Mucosa of rectum (tissue), 2 donors: Measurements from ENCODE around the gene CLSTN2.

ENCODE experiments used
- H3K27ac ChIP-seq, 2 donors: one replicate each; pipeline ENCODE4 v1.7.0; 2013; ENCODE audit warnings: inconsistent platforms in 2 of 2, low read depth in 2 of 2, low read length in 2 of 2
- H3K27me3 ChIP-seq, 2 donors: one replicate each; pipeline ENCODE4 v1.7.0; 2013; ENCODE audit warnings: low read length in 2 of 2; ENCODE audit not compliant: control insufficient read depth in 2 of 2, insufficient read depth in 2 of 2
- H3K36me3 ChIP-seq, 2 donors: one replicate each; pipeline ENCODE4 v1.7.0; 2013; ENCODE audit warnings: low read length in 2 of 2; ENCODE audit not compliant: control insufficient read depth in 2 of 2, insufficient read depth in 2 of 2
- H3K4me1 ChIP-seq, 2 donors: one replicate each; pipeline ENCODE4 v1.7.0; 2013; ENCODE audit warnings: low read length in 2 of 2, mild to moderate bottlenecking in 1 of 2; ENCODE audit not compliant: control insufficient read depth in 2 of 2, insufficient read depth in 2 of 2
- H3K4me3 ChIP-seq, 2 donors: one replicate each; pipeline ENCODE4 v1.7.0; 2013; ENCODE audit warnings: low read length in 2 of 2
- H3K9ac ChIP-seq, 2 donors: one replicate each; pipeline ENCODE4 v1.7.0; 2013; ENCODE audit warnings: low read length in 2 of 2, low read depth in 1 of 2, mild to moderate bottlenecking in 1 of 2
- H3K9me3 ChIP-seq, 2 donors: one replicate each; pipeline ENCODE4 v1.7.0; 2013; ENCODE audit warnings: low read length in 2 of 2; ENCODE audit not compliant: control insufficient read depth in 2 of 2
- donor health status: healthy.
- donor health status: Normal muscosa, but diverticular disease.

The CLSTN2 gene

GRCh38 chr3:140265302-140265701 lies 330.3 kb downstream of the CLSTN2 start:
- no peak overlapping the region for H3K9ac ChIP-seq
- no peaks in the 10 kb centered on the region for H3K9me3 ChIP-seq
- no peaks in the 10 kb centered on the region for H3K36me3 ChIP-seq
- no peak overlapping the region for H3K27ac ChIP-seq
- H3K27me3 ChIP-seq: no peaks in the 10 kb centered on the region
- H3K4me3 ChIP-seq: no peak overlapping the region
- H3K4me1 ChIP-seq: no peaks in the 10 kb centered on the region

DNA sequence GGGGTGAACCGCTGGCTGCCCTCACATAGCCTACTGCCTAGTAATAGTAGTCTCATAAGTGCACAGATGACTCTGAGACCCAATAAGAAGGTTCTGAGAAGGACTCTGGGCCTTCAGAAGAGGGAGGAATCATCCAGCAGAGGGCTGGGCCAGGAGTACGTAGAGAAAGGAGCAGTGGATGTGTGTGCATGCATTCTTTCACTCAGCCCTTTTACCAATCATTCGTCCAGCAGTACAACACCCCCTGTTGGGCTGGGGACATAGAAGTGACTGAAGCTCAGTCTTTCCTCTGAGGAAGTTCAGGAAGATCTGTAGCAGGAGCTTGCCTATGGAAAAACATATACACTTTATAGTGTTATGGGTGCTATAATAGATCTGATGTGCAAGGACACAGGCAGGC lies 333.1 kb downstream of the CLSTN2 start:
- no peaks in the 10 kb centered on the region for H3K36me3 ChIP-seq
- no peak overlapping the region for H3K9ac ChIP-seq
- H3K27me3 ChIP-seq: no peaks in the 10 kb centered on the region
- H3K4me3 ChIP-seq: no peak overlapping the region
- H3K9me3 ChIP-seq: no peaks in the 10 kb centered on the region
- H3K4me1 ChIP-seq: no peaks in the 10 kb centered on the region
- H3K27ac ChIP-seq: no peak overlapping the region

- no peaks in the 10 kb centered on the region for H3K9me3 ChIP-seq
- H3K27ac ChIP-seq: no peak overlapping the region
- H3K4me3 ChIP-seq: no peak overlapping the region
- no peaks in the 10 kb centered on the region for H3K36me3 ChIP-seq
- H3K9ac ChIP-seq: no peak overlapping the region
- no peaks in the 10 kb centered on the region for H3K27me3 ChIP-seq
- H3K4me1 ChIP-seq: no peaks in the 10 kb centered on the region
Observed at GRCh38 chr3:140268610-140269009, 333.6 kb downstream of the CLSTN2 start.

GRCh38 chr3:140270329-140270728 lies 335.3 kb downstream of the CLSTN2 start:
- no peaks in the 10 kb centered on the region for H3K9me3 ChIP-seq
- H3K36me3 ChIP-seq: no peaks in the 10 kb centered on the region
- no peak overlapping the region for H3K27ac ChIP-seq
- no peaks in the 10 kb centered on the region for H3K27me3 ChIP-seq
- H3K4me3 ChIP-seq: no peak overlapping the region
- H3K4me1 ChIP-seq: no peaks in the 10 kb centered on the region
- no peak overlapping the region for H3K9ac ChIP-seq

- Histone ChIP-seq H3K36me3 (no peaks in the 10 kb centered on the region), H3K9ac (no peak overlapping the region), H3K9me3 (no peaks in the 10 kb centered on the region), H3K4me1 (no peaks in the 10 kb centered on the region), H3K27ac (no peak overlapping the region), H3K4me3 (no peak overlapping the region), H3K27me3 (no peaks in the 10 kb centered on the region)
Observed at GRCh38 chr3:140273542-140274195, 338.7 kb downstream of the CLSTN2 start.

DNA sequence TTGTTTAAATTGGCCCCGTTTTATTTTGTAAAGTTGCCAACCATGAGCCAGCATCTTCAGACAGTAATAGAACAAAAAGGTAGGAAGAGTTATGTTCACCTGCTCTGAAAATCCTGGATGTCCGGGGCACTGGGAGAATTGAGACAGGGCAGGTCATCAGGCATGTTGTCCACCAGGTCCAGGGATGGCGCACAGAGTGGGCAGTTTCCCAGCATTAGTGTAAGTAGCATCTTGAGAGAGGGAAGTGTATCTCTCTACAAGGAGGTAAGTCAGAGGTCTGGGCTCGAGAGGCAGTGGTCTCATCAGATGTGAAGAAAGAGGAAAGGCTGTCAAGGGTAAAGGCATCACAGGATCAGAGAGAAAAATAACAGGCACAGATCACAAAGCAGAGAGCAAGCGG lies 339.4 kb downstream of the CLSTN2 start:
- H3K36me3 ChIP-seq: no peaks in the 10 kb centered on the region

DNA sequence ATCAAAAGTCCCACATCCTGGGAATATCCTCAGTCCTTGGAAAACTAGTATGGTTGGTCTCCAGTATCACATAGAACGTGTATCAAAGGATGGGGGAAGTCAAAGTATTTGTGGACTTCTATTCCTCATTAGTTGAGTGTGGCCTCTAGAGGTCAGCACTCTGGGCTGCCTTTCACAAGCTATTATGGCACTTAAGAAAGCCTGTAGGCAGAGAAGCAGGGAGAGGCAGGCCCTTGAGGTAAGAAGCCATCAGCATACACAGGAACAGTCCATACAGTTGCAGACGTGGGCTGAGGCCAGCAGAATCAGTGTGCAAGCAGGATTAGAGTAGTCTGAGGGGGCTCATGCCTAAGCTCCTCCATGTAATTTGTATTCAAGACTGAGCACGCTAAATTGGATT lies 341.7 kb downstream of the CLSTN2 start:
- Histone ChIP-seq H3K9me3 (no peaks in the 10 kb centered on the region), H3K27me3 (no peaks in the 10 kb centered on the region), H3K27ac (no peak overlapping the region), H3K4me1 (no peaks in the 10 kb centered on the region), H3K4me3 (no peak overlapping the region), H3K9ac (no peak overlapping the region), H3K36me3 (no peaks in the 10 kb centered on the region)

More for the DNA sequence above, 339.4 kb downstream of the CLSTN2 start:
- Histone ChIP-seq H3K4me3 (no peak overlapping the region), H3K9me3 (no peaks in the 10 kb centered on the region), H3K27me3 (no peaks in the 10 kb centered on the region), H3K4me1 (no peaks in the 10 kb centered on the region), H3K9ac (no peak overlapping the region), H3K27ac (no peak overlapping the region)

DNA sequence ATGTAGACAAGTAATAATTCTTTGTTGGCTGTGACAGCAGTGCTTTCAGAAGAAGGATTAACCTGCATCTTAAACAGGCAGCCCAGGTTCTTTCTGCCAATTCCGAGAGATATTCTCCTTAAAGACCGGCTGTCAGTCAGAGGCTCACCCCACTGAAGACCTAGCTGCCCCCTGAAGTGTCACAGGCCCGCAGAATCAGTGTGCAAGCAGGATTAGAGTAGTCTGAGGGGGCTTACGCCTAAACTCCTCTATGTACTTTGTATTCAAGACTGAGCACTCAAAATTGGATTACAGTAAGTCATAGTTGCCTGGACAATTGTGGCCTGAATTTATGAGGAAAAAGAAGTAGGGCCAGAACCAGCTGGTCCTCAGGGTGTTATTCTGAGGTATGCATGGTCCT lies 342.9 kb downstream of the CLSTN2 start:
- Histone ChIP-seq H3K36me3 (no peaks in the 10 kb centered on the region), H3K27ac (no peak overlapping the region), H3K27me3 (no peaks in the 10 kb centered on the region), H3K9ac (no peak overlapping the region), H3K4me1 (no peaks in the 10 kb centered on the region), H3K9me3 (no peaks in the 10 kb centered on the region), H3K4me3 (no peak overlapping the region)

- H3K27ac ChIP-seq: no peak overlapping the region
- H3K4me1 ChIP-seq: no peaks in the 10 kb centered on the region
- H3K36me3 ChIP-seq: no peaks in the 10 kb centered on the region
- no peak overlapping the region for H3K4me3 ChIP-seq
- no peak overlapping the region for H3K9ac ChIP-seq
- H3K9me3 ChIP-seq: no peaks in the 10 kb centered on the region
- H3K27me3 ChIP-seq: no peaks in the 10 kb centered on the region
Observed at GRCh38 chr3:140284372-140284771, 349.4 kb downstream of the CLSTN2 start.

DNA sequence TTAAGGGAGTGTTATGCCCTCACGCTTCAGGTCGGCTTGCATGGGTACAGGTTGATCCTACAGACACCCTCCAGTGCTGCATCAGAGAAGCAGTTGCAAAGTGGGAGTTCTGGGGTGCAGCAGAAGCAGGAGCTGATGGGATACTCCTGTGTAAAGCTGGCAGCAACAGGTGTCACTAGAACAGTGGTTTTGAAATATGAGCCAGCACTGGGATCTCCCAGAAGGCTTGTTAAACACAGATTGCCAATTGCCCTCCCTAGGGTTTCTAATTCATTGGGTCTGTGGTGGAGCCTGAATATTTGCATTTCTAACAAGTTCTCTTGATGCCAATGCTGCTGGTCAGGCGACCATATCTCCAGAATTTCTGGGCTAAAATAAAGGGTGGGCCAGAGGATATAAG lies 350.4 kb downstream of the CLSTN2 start:
- no peaks in the 10 kb centered on the region for H3K27me3 ChIP-seq

DNA sequence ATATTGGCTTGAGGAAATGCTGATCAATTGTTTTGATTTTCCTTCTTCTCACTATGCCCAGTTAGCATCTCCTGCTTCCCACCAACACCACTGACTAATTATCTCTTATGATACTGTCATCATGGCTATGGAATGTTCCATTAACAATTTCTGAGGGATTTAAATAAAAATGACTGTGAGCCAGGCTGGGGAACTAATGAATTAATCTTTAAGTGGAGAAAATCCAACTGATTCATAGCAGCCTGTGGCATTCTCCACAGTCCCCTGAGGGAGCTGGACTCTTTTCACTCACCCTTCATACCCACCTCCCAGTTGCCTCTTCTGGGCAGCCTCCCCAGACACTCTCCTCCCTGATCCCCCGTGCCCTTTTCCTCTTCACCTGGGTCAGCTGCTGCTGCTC lies 353.6 kb downstream of the CLSTN2 start:
- no peak overlapping the region for H3K27ac ChIP-seq
- no peak overlapping the region for H3K4me3 ChIP-seq
- H3K9me3 ChIP-seq: no peaks in the 10 kb centered on the region
- H3K9ac ChIP-seq: no peak overlapping the region
- H3K27me3 ChIP-seq: no peaks in the 10 kb centered on the region
- H3K36me3 ChIP-seq: no peaks in the 10 kb centered on the region
- no peaks in the 10 kb centered on the region for H3K4me1 ChIP-seq

More for the DNA sequence above, 350.4 kb downstream of the CLSTN2 start:
- Histone ChIP-seq H3K9me3 (no peaks in the 10 kb centered on the region), H3K36me3 (no peaks in the 10 kb centered on the region), H3K27ac (no peak overlapping the region), H3K9ac (no peak overlapping the region), H3K4me1 (no peaks in the 10 kb centered on the region), H3K4me3 (no peak overlapping the region)
